Muscle of leg (tissue), 11 donors: ENCODE results near the gene S100A13. TPM values are rescaled to one million over a fixed set of nuclear protein-coding genes. Genes with fewer than 3 reads are reported as not detected.
"Not testable (repeated sequence)": the region's sequence is repeated elsewhere in the genome, so short reads cannot be mapped to it uniquely, and the experiment has no call there.

Experiments
- DNase-seq: peaks from one replicate; pipeline ENCODE4 v3.0.0; 2013
- H3K27ac ChIP-seq: one replicate; pipeline ENCODE4 v1.5.1; 2013; ENCODE audit warnings: mild to moderate bottlenecking, low read length, control low read depth
- H3K27me3 ChIP-seq: one replicate; pipeline ENCODE4 v1.6.1; 2013; ENCODE audit warnings: low read length; ENCODE audit not compliant: control insufficient read depth, insufficient read depth
- H3K36me3 ChIP-seq: one replicate; pipeline ENCODE4 v1.6.1; 2013; ENCODE audit warnings: low read length; ENCODE audit not compliant: control insufficient read depth, insufficient read depth
- H3K4me1 ChIP-seq: one replicate; pipeline ENCODE4 v1.6.1; 2013; ENCODE audit warnings: low read length; ENCODE audit not compliant: control insufficient read depth, insufficient read depth
- H3K4me3 ChIP-seq: one replicate; pipeline ENCODE4 v1.5.1; 2013; ENCODE audit warnings: low read length, control low read depth
- H3K9me3 ChIP-seq: replicated peaks from 2 replicates; pipeline ENCODE4 v1.6.1; 2013; ENCODE audit warnings: low read depth, low read length; ENCODE audit not compliant: control insufficient read depth
- WGBS: methylation state at CpG from one replicate; pipeline ENCODE4 v1.1.5; 2013; ENCODE audit warnings: missing lambda C conversion rate; ENCODE audit not compliant: insufficient coverage; 5-methylcytosine and 5-hydroxymethylcytosine counted together
- polyA plus RNA-seq, 8 donors: library from polyadenylated mRNA; unstranded; fragments of 120-200 nt; gene quantifications; one replicate each; pipeline versions ENCODE4 v1.2.1 to v1.2.3, GENCODE V29; 2013; ENCODE audit warnings: inconsistent platforms in 1 of 8, low replicate concordance in 1 of 8; ENCODE audit not compliant: insufficient read length in 8 of 8, insufficient read depth in 1 of 8
- total RNA-seq: library from RNA; stranded (reverse); fragments of 120-200 nt; gene quantifications from one replicate; pipeline ENCODE4 v1.2.4, GENCODE V29; 2013

S100A13 gene
- total and polyA plus RNA-seq, 9 donors, result 58.4 to 111 (median 72.1) TPM

GRCh38 chr1:153588033-153588432, 39.3 kb downstream of the S100A13 start:
- H3K4me1 ChIP-seq, H3K36me3 ChIP-seq, DNase-seq, H3K27me3 ChIP-seq, H3K9me3 ChIP-seq, H3K4me3 ChIP-seq, H3K27ac ChIP-seq: not testable (repeated sequence)
- WGBS, result 89% methylated on average over 7 of the region's 10 CpGs

- H3K4me1 ChIP-seq, result no peaks in the 10 kb centered on the region
- H3K9me3 ChIP-seq, result no peaks in the 10 kb centered on the region
- no peak for DNase-seq
- no peaks in the 10 kb centered on the region for H3K36me3 ChIP-seq
- no peak overlapping the region for H3K27ac ChIP-seq
- H3K4me3 ChIP-seq, result no peak overlapping the region
- WGBS, result no CpG with 5 or more reads among the region's 5 CpGs
- H3K27me3 ChIP-seq, result no peaks in the 10 kb centered on the region
Measured at GRCh38 chr1:153587314-153587713, 40.0 kb downstream of the S100A13 start.

- no peaks in the 10 kb centered on the region for H3K27me3 ChIP-seq
- no peak overlapping the region for H3K4me3 ChIP-seq
- H3K27ac ChIP-seq, result no peak overlapping the region
- WGBS, result no CpG with 5 or more reads among the region's 1 CpG
- H3K4me1 ChIP-seq, result no peaks in the 10 kb centered on the region
- no peaks in the 10 kb centered on the region for H3K9me3 ChIP-seq
- no peaks in the 10 kb centered on the region for H3K36me3 ChIP-seq
- DNase-seq, result no peak
Measured at GRCh38 chr1:153586347-153586746, 41.0 kb downstream of the S100A13 start.

- Histone ChIP-seq H3K4me1 (no peaks in the 10 kb centered on the region), H3K4me3 (no peak overlapping the region), H3K27ac (no peak overlapping the region), H3K36me3 (no peaks in the 10 kb centered on the region), H3K27me3 (no peaks in the 10 kb centered on the region), H3K9me3 (no peaks in the 10 kb centered on the region)
- no peak for DNase-seq
- WGBS, result no CpG with 5 or more reads among the region's 1 CpG
Measured at GRCh38 chr1:153585006-153585405, 42.3 kb downstream of the S100A13 start.

GRCh38 chr1:153583976-153584375, 43.3 kb downstream of the S100A13 start:
- no peak overlapping the region for H3K27ac ChIP-seq
- H3K4me3 ChIP-seq, result no peak overlapping the region
- no peaks in the 10 kb centered on the region for H3K27me3 ChIP-seq
- H3K36me3 ChIP-seq, result no peaks in the 10 kb centered on the region
- no peaks in the 10 kb centered on the region for H3K9me3 ChIP-seq
- DNase-seq, result no peak
- WGBS, result 56% methylated on average over 2 of the region's 2 CpGs
- no peaks in the 10 kb centered on the region for H3K4me1 ChIP-seq

- H3K27ac ChIP-seq, result not testable (repeated sequence)
Measured at GRCh38 chr1:153583514-153583913, 43.8 kb downstream of the S100A13 start.

GRCh38 chr1:153582836-153583235, 44.5 kb downstream of the S100A13 start:
- 92% methylated on average over 20 of the region's 34 CpGs for whole genome bisulfite sequencing
- H3K36me3 ChIP-seq, H3K27me3 ChIP-seq, H3K4me3 ChIP-seq, DNase-seq, H3K9me3 ChIP-seq, H3K4me1 ChIP-seq, H3K27ac ChIP-seq: not testable (repeated sequence)

More at GRCh38 chr1:153583514-153583913, 43.8 kb downstream of the S100A13 start:
- not testable (repeated sequence) for H3K4me1 ChIP-seq, H3K4me3 ChIP-seq, H3K36me3 ChIP-seq, H3K27me3 ChIP-seq, H3K9me3 ChIP-seq, DNase-seq
- WGBS, result no CpG with 5 or more reads among the region's 3 CpGs

- no peak overlapping the region for H3K4me3 ChIP-seq
- H3K27me3 ChIP-seq, result peaks cover 2% of the 10 kb centered on the region
- no peak for DNase-seq
- no peaks in the 10 kb centered on the region for H3K4me1 ChIP-seq
- H3K27ac ChIP-seq, result no peak overlapping the region
- WGBS, result 82% methylated on average over 3 of the region's 3 CpGs
- no peaks in the 10 kb centered on the region for H3K9me3 ChIP-seq
- H3K36me3 ChIP-seq, result no peaks in the 10 kb centered on the region
Measured at GRCh38 chr1:153578936-153579335, 48.4 kb downstream of the S100A13 start.

GRCh38 chr1:153578490-153578889, 48.8 kb downstream of the S100A13 start:
- DNase-seq, result no peak
- Histone ChIP-seq H3K27me3 (peaks cover 2% of the 10 kb centered on the region), H3K9me3 (no peaks in the 10 kb centered on the region), H3K4me1 (no peaks in the 10 kb centered on the region), H3K36me3 (no peaks in the 10 kb centered on the region), H3K27ac (no peak overlapping the region), H3K4me3 (no peak overlapping the region)

- no peak overlapping the region for H3K4me3 ChIP-seq
- peaks cover under 1% of the 10 kb centered on the region for H3K4me1 ChIP-seq
- H3K27ac ChIP-seq, result no peak overlapping the region
- DNase-seq, result no peak
- H3K36me3 ChIP-seq, result no peaks in the 10 kb centered on the region
- H3K27me3 ChIP-seq, result peaks cover 2% of the 10 kb centered on the region
- WGBS, result 56% methylated on average over 9 of the region's 9 CpGs
- H3K9me3 ChIP-seq, result no peaks in the 10 kb centered on the region
Measured at GRCh38 chr1:153577624-153578051, 49.7 kb downstream of the S100A13 start.

- no peak overlapping the region for H3K27ac ChIP-seq
- peaks cover 2% of the 10 kb centered on the region for H3K27me3 ChIP-seq
- H3K36me3 ChIP-seq, result no peaks in the 10 kb centered on the region
- 100% methylated on average over 1 of the region's 4 CpGs for WGBS
- H3K4me1 ChIP-seq, result peaks cover 4% of the 10 kb centered on the region
- H3K9me3 ChIP-seq, result no peaks in the 10 kb centered on the region
- H3K4me3 ChIP-seq, result no peak overlapping the region
- no peak for DNase-seq
Measured at GRCh38 chr1:153577138-153577537, 50.2 kb downstream of the S100A13 start.
